IPS-15b (cell line): Measurements from ENCODE around the gene C10orf90.

Experiments
- H3K27me3 ChIP-seq: one replicate; pipeline ENCODE4 v1.6.1; 2013; ENCODE audit warnings: low read length; ENCODE audit not compliant: control insufficient read depth, insufficient read depth
- H3K36me3 ChIP-seq: one replicate; pipeline ENCODE4 v1.6.1; 2013; ENCODE audit warnings: low read length; ENCODE audit not compliant: control insufficient read depth, insufficient read depth
- H3K4me1 ChIP-seq: one replicate; pipeline ENCODE4 v1.6.1; 2013; ENCODE audit warnings: mild to moderate bottlenecking, low read length; ENCODE audit not compliant: control insufficient read depth, insufficient read depth
- H3K4me3 ChIP-seq: one replicate; pipeline ENCODE4 v1.5.1; 2013; ENCODE audit warnings: low read depth, low read length
- H3K9ac ChIP-seq: one replicate; pipeline ENCODE4 v1.6.1; 2013; ENCODE audit warnings: low read depth, mild to moderate bottlenecking, low read length
- H3K9me3 ChIP-seq: one replicate; pipeline ENCODE4 v1.6.1; 2013; ENCODE audit warnings: mild to moderate bottlenecking, low read length; ENCODE audit not compliant: control insufficient read depth, insufficient read depth

C10orf90 gene

GRCh38 chr10:126402721-126403695, 267.5 kb downstream of the C10orf90 start:
- H3K4me3 ChIP-seq, result no peak overlapping the region

GRCh38 chr10:126400641-126401040, 269.9 kb downstream of the C10orf90 start:
- H3K9me3 ChIP-seq, result no peaks in the 10 kb centered on the region
- H3K9ac ChIP-seq, result no peak overlapping the region
- no peaks in the 10 kb centered on the region for H3K4me1 ChIP-seq
- no peaks in the 10 kb centered on the region for H3K36me3 ChIP-seq
- no peak overlapping the region for H3K4me3 ChIP-seq
- H3K27me3 ChIP-seq, result no peaks in the 10 kb centered on the region

More at GRCh38 chr10:126402721-126403695, 267.5 kb downstream of the C10orf90 start:
- H3K27me3 ChIP-seq, result no peaks in the 10 kb centered on the region
- no peaks in the 10 kb centered on the region for H3K9me3 ChIP-seq
- H3K36me3 ChIP-seq, result no peaks in the 10 kb centered on the region
- H3K9ac ChIP-seq, result no peak overlapping the region
- H3K4me1 ChIP-seq, result no peaks in the 10 kb centered on the region

GRCh38 chr10:126398924-126399323, 271.6 kb downstream of the C10orf90 start:
- Histone ChIP-seq H3K27me3 (no peaks in the 10 kb centered on the region), H3K36me3 (no peaks in the 10 kb centered on the region), H3K4me1 (no peaks in the 10 kb centered on the region), H3K9me3 (no peaks in the 10 kb centered on the region), H3K9ac (no peak overlapping the region), H3K4me3 (no peak overlapping the region)

GRCh38 chr10:126398383-126398743, 272.1 kb downstream of the C10orf90 start:
- no peaks in the 10 kb centered on the region for H3K27me3 ChIP-seq
- H3K9me3 ChIP-seq, result no peaks in the 10 kb centered on the region
- H3K4me1 ChIP-seq, result no peaks in the 10 kb centered on the region
- no peak overlapping the region for H3K9ac ChIP-seq
- no peaks in the 10 kb centered on the region for H3K36me3 ChIP-seq
- no peak overlapping the region for H3K4me3 ChIP-seq

GRCh38 chr10:126397640-126398382, 272.7 kb downstream of the C10orf90 start:
- no peaks in the 10 kb centered on the region for H3K36me3 ChIP-seq
- no peak overlapping the region for H3K9ac ChIP-seq
- H3K27me3 ChIP-seq, result no peaks in the 10 kb centered on the region
- no peaks in the 10 kb centered on the region for H3K9me3 ChIP-seq
- no peak overlapping the region for H3K4me3 ChIP-seq
- no peaks in the 10 kb centered on the region for H3K4me1 ChIP-seq

- no peaks in the 10 kb centered on the region for H3K27me3 ChIP-seq
- H3K36me3 ChIP-seq, result no peaks in the 10 kb centered on the region
- H3K4me3 ChIP-seq, result no peak overlapping the region
- no peaks in the 10 kb centered on the region for H3K4me1 ChIP-seq
- H3K9ac ChIP-seq, result no peak overlapping the region
- H3K9me3 ChIP-seq, result no peaks in the 10 kb centered on the region
Observed at GRCh38 chr10:126397156-126397555, 273.3 kb downstream of the C10orf90 start.

- no peaks in the 10 kb centered on the region for H3K9me3 ChIP-seq
- no peak overlapping the region for H3K4me3 ChIP-seq
- H3K4me1 ChIP-seq, result no peaks in the 10 kb centered on the region
- no peak overlapping the region for H3K9ac ChIP-seq
- H3K36me3 ChIP-seq, result no peaks in the 10 kb centered on the region
- peaks cover 5% of the 10 kb centered on the region for H3K27me3 ChIP-seq
Observed at GRCh38 chr10:126394948-126395347, 275.5 kb downstream of the C10orf90 start.

- H3K9me3 ChIP-seq, result no peaks in the 10 kb centered on the region
- no peaks in the 10 kb centered on the region for H3K4me1 ChIP-seq
- peaks cover 21% of the 10 kb centered on the region for H3K27me3 ChIP-seq
Observed at GRCh38 chr10:126393076-126393475, 277.4 kb downstream of the C10orf90 start.

GRCh38 chr10:126392469-126392868, 278.0 kb downstream of the C10orf90 start:
- H3K9me3 ChIP-seq, result no peaks in the 10 kb centered on the region
- H3K4me1 ChIP-seq, result no peaks in the 10 kb centered on the region
- no peak overlapping the region for H3K4me3 ChIP-seq
- H3K27me3 ChIP-seq, result peaks cover 23% of the 10 kb centered on the region
- no peaks in the 10 kb centered on the region for H3K36me3 ChIP-seq
- no peak overlapping the region for H3K9ac ChIP-seq

More at GRCh38 chr10:126393076-126393475, 277.4 kb downstream of the C10orf90 start:
- no peak overlapping the region for H3K9ac ChIP-seq
- H3K4me3 ChIP-seq, result no peak overlapping the region
- H3K36me3 ChIP-seq, result no peaks in the 10 kb centered on the region

GRCh38 chr10:126392068-126392467, 278.4 kb downstream of the C10orf90 start:
- no peak overlapping the region for H3K4me3 ChIP-seq
- no peaks in the 10 kb centered on the region for H3K36me3 ChIP-seq
- H3K9ac ChIP-seq, result no peak overlapping the region
- no peaks in the 10 kb centered on the region for H3K9me3 ChIP-seq
- peaks cover 27% of the 10 kb centered on the region for H3K27me3 ChIP-seq
- H3K4me1 ChIP-seq, result no peaks in the 10 kb centered on the region

- Histone ChIP-seq H3K9me3 (no peaks in the 10 kb centered on the region), H3K4me1 (no peaks in the 10 kb centered on the region), H3K4me3 (no peak overlapping the region), H3K27me3 (peaks cover 33% of the 10 kb centered on the region), H3K9ac (no peak overlapping the region), H3K36me3 (no peaks in the 10 kb centered on the region)
Observed at GRCh38 chr10:126391192-126391885, 279.2 kb downstream of the C10orf90 start.
